Measurements from ENCODE around the gene KLHL41.

GRCh38 chr2:169572821-169573159 is 63.3 kb downstream of the KLHL41 start:
- TF ChIP-seq ZFP3 (CRISPR knock-in tag; IDR thresholded peaks at IDR 0.05) = no peak
- TF ChIP-seq, protein P1, sequence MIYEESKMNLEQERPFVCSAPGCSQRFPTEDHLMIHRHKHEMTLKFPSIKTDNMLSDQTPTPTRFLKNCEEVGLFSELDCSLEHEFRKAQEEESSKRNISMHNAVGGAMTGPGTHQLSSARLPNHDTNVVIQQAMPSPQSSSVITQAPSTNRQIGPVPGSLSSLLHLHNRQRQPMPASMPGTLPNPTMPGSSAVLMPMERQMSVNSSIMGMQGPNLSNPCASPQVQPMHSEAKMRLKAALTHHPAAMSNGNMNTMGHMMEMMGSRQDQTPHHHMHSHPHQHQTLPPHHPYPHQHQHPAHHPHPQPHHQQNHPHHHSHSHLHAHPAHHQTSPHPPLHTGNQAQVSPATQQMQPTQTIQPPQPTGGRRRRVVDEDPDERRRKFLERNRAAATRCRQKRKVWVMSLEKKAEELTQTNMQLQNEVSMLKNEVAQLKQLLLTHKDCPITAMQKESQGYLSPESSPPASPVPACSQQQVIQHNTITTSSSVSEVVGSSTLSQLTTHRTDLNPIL (CRISPR knock-in tag; IDR thresholded peaks at IDR 0.05; ENCODE audit: low read depth) = no peak
- TF ChIP-seq PATZ1 (CRISPR knock-in tag; IDR thresholded peaks at IDR 0.05; ENCODE audit: borderline replicate concordance) = no peak
- TF ChIP-seq, protein P2, sequence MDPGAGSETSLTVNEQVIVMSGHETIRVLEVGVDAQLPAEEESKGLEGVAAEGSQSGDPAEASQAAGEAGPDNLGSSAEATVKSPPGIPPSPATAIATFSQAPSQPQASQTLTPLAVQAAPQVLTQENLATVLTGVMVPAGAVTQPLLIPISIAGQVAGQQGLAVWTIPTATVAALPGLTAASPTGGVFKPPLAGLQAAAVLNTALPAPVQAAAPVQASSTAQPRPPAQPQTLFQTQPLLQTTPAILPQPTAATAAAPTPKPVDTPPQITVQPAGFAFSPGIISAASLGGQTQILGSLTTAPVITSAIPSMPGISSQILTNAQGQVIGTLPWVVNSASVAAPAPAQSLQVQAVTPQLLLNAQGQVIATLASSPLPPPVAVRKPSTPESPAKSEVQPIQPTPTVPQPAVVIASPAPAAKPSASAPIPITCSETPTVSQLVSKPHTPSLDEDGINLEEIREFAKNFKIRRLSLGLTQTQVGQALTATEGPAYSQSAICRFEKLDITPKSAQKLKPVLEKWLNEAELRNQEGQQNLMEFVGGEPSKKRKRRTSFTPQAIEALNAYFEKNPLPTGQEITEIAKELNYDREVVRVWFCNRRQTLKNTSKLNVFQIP (CRISPR knock-in tag; IDR thresholded peaks at IDR 0.05; ENCODE audit: borderline replicate concordance, low read depth) = no peak
- TF ChIP-seq GLIS3 (CRISPR knock-in tag; IDR thresholded peaks at IDR 0.05) = no peak
- no peak for TF ChIP-seq ZFP30 (CRISPR knock-in tag; IDR thresholded peaks at IDR 0.05)
- TF ChIP-seq RARB (CRISPR knock-in tag; IDR thresholded peaks at IDR 0.05) = no peak
- no peak for TF ChIP-seq PPARA (CRISPR knock-in tag; IDR thresholded peaks at IDR 0.05; ENCODE audit: borderline replicate concordance)
- no peak for TF ChIP-seq ZNF565 (CRISPR knock-in tag; conservative IDR thresholded peaks at IDR 0.05; ENCODE audit: low read depth)
- TF ChIP-seq ZNF70 (CRISPR knock-in tag; IDR thresholded peaks at IDR 0.05) = no peak
- no peak for TF ChIP-seq SNAI2 (CRISPR knock-in tag; IDR thresholded peaks at IDR 0.05)
- TF ChIP-seq TCF4 (CRISPR knock-in tag; IDR thresholded peaks at IDR 0.05; ENCODE audit: borderline replicate concordance) = no peak
- TF ChIP-seq ISL1 (CRISPR knock-in tag; IDR thresholded peaks at IDR 0.05) = no peak

Data from SK-N-SH treated with all-trans-retinoic acid at 6 μM for 48 hours (cell line).